ENCODE data around the gene ZNF277.
A peak's percentile ranks its signal among the peaks of the same experiment; 100 is the strongest.

Gene ZNF277

DNA sequence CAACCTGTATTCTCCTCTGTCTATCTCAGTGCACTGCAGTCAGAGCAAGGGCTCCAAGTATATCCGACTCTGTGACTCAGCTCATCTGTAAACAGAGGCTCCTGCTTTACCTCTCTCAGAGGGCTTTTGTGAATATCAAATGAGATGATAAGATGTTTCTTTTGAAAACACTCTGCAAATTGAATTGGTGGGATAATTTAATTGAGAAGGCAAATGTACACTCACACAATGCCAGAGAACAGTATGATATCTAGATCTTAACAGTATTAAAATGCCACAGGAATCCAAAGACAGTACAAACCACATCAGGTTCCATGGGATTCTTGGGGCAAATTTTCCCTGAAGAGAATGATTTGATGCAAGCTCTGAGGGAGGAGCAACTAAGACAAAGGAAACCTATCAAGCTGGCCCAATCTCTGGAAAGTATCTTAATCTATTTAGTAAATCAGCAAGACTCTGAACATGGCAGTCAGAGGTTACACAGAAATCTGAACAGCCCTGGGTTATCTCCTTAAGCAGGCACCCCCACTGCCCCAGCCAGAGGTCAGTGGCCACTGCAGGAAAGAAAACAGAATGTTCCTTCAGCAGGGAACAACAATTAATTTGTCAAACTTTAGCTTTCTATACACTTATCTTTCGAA is 46.2 kb upstream of the ZNF277 start (continued):
- TF ChIP-seq, protein P1, sequence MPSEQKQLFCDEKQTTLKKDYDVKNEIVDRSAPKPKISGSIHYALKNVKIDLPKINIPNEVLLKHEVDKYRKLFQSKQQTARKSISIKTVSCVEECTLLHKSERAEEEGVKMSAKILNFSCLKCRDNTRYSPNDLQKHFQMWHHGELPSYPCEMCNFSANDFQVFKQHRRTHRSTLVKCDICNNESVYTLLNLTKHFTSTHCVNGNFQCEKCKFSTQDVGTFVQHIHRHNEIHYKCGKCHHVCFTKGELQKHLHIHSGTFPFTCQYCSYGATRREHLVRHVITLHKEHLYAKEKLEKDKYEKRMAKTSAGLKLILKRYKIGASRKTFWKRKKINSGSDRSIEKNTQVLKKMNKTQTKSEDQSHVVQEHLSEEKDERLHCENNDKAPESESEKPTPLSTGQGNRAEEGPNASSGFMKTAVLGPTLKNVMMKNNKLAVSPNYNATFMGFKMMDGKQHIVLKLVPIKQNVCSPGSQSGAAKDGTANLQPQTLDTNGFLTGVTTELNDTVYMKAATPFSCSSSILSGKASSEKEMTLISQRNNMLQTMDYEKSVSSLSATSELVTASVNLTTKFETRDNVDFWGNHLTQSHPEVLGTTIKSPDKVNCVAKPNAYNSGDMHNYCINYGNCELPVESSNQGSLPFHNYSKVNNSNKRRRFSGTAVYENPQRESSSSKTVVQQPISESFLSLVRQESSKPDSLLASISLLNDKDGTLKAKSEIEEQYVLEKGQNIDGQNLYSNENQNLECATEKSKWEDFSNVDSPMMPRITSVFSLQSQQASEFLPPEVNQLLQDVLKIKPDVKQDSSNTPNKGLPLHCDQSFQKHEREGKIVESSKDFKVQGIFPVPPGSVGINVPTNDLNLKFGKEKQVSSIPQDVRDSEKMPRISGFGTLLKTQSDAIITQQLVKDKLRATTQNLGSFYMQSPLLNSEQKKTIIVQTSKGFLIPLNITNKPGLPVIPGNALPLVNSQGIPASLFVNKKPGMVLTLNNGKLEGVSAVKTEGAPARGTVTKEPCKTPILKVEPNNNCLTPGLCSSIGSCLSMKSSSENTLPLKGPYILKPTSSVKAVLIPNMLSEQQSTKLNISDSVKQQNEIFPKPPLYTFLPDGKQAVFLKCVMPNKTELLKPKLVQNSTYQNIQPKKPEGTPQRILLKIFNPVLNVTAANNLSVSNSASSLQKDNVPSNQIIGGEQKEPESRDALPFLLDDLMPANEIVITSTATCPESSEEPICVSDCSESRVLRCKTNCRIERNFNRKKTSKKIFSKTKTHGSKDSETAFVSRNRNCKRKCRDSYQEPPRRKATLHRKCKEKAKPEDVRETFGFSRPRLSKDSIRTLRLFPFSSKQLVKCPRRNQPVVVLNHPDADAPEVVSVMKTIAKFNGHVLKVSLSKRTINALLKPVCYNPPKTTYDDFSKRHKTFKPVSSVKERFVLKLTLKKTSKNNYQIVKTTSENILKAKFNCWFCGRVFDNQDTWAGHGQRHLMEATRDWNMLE (tag by site-specific recombination; conservative IDR thresholded peaks at IDR 0.05; ENCODE audit: low read depth): no peak
- TF ChIP-seq ZNF843 (tag by site-specific recombination; IDR thresholded peaks at IDR 0.05): peak; percentile 22; the same call in 1 of the 2 replicates
- no peak for TF ChIP-seq ZNF544 (tag by site-specific recombination; IDR thresholded peaks at IDR 0.05)
- no peak for TF ChIP-seq CTCF (tag by site-specific recombination; IDR thresholded peaks at IDR 0.05)
- no peak for TF ChIP-seq ZNF202 (tag by site-specific recombination; IDR thresholded peaks at IDR 0.05; ENCODE audit: borderline replicate concordance)
- TF ChIP-seq ZBTB48 (tag by site-specific recombination; IDR thresholded peaks at IDR 0.05): no peak
- TF ChIP-seq, protein P2, sequence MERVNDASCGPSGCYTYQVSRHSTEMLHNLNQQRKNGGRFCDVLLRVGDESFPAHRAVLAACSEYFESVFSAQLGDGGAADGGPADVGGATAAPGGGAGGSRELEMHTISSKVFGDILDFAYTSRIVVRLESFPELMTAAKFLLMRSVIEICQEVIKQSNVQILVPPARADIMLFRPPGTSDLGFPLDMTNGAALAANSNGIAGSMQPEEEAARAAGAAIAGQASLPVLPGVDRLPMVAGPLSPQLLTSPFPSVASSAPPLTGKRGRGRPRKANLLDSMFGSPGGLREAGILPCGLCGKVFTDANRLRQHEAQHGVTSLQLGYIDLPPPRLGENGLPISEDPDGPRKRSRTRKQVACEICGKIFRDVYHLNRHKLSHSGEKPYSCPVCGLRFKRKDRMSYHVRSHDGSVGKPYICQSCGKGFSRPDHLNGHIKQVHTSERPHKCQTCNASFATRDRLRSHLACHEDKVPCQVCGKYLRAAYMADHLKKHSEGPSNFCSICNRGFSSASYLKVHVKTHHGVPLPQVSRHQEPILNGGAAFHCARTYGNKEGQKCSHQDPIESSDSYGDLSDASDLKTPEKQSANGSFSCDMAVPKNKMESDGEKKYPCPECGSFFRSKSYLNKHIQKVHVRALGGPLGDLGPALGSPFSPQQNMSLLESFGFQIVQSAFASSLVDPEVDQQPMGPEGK (tag by site-specific recombination; IDR thresholded peaks at IDR 0.05): no peak
- TF ChIP-seq, protein P3, sequence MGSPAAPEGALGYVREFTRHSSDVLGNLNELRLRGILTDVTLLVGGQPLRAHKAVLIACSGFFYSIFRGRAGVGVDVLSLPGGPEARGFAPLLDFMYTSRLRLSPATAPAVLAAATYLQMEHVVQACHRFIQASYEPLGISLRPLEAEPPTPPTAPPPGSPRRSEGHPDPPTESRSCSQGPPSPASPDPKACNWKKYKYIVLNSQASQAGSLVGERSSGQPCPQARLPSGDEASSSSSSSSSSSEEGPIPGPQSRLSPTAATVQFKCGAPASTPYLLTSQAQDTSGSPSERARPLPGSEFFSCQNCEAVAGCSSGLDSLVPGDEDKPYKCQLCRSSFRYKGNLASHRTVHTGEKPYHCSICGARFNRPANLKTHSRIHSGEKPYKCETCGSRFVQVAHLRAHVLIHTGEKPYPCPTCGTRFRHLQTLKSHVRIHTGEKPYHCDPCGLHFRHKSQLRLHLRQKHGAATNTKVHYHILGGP (tag by site-specific recombination; IDR thresholded peaks at IDR 0.05): no peak
- TF ChIP-seq MYNN (tag by site-specific recombination; IDR thresholded peaks at IDR 0.05; ENCODE audit: borderline replicate concordance): no peak
- TF ChIP-seq, protein P4, sequence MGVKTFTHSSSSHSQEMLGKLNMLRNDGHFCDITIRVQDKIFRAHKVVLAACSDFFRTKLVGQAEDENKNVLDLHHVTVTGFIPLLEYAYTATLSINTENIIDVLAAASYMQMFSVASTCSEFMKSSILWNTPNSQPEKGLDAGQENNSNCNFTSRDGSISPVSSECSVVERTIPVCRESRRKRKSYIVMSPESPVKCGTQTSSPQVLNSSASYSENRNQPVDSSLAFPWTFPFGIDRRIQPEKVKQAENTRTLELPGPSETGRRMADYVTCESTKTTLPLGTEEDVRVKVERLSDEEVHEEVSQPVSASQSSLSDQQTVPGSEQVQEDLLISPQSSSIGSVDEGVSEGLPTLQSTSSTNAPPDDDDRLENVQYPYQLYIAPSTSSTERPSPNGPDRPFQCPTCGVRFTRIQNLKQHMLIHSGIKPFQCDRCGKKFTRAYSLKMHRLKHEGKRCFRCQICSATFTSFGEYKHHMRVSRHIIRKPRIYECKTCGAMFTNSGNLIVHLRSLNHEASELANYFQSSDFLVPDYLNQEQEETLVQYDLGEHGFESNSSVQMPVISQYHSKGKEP (tag by site-specific recombination; IDR thresholded peaks at IDR 0.05): no peak
- TF ChIP-seq ZFP3 (tag by site-specific recombination; IDR thresholded peaks at IDR 0.05; ENCODE audit: low read depth): peak; percentile 61
- TF ChIP-seq ZNF791 (tag by site-specific recombination; IDR thresholded peaks at IDR 0.05): no peak
- no peak for TF ChIP-seq ZFHX2 (tag by site-specific recombination; conservative IDR thresholded peaks at IDR 0.05)
- TF ChIP-seq ZNF692 (tag by site-specific recombination; IDR thresholded peaks at IDR 0.05): peak; percentile 8; the same call in 1 of the 2 replicates
- no peak for TF ChIP-seq ZNF157 (tag by site-specific recombination; IDR thresholded peaks at IDR 0.05)
- no peak for TF ChIP-seq WT1 (tag by site-specific recombination; IDR thresholded peaks at IDR 0.05)
